Measurements from ENCODE around the gene AMOT. TPM values are rescaled to one million over a fixed set of nuclear protein-coding genes. Genes with fewer than 3 reads are reported as not detected.

AMOT gene
- total RNA-seq, 6 experiments from 2014 or later, result 0.02 to 0.50 (median 0.09) TPM

DNA sequence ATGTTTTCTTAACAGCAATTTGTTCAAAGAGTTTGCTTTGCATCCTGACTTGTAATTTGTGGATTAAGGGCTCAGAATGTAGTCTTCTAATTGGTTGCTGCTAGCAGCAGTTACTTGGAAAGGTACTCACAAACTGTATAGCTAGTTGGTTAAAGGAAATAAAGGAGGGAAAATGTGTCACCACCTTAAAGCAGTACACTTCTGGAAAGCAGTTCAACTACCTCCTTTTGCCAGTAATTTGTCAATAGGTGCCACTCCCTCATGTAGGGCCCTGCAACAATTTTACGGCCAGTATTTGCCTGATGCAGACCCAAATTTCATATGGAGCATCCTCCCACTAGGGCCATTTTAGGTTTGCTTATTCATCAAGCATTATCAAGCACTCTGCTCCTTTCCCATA lies 20.8 kb downstream of the AMOT start:
- Mint-ChIP-seq H3K36me3 (ENCODE audit: low read depth) (no peaks in the 10 kb centered on the region), H3K4me1 (ENCODE audit: low read depth) (no peaks in the 10 kb centered on the region), H3K27me3 (ENCODE audit: insufficient read depth) (no peaks in the 10 kb centered on the region), H3K27ac (no peak overlapping the region), H3K4me3 (no peak overlapping the region), H3K9me3 (no peaks in the 10 kb centered on the region)
- TF ChIP-seq, protein P1, sequence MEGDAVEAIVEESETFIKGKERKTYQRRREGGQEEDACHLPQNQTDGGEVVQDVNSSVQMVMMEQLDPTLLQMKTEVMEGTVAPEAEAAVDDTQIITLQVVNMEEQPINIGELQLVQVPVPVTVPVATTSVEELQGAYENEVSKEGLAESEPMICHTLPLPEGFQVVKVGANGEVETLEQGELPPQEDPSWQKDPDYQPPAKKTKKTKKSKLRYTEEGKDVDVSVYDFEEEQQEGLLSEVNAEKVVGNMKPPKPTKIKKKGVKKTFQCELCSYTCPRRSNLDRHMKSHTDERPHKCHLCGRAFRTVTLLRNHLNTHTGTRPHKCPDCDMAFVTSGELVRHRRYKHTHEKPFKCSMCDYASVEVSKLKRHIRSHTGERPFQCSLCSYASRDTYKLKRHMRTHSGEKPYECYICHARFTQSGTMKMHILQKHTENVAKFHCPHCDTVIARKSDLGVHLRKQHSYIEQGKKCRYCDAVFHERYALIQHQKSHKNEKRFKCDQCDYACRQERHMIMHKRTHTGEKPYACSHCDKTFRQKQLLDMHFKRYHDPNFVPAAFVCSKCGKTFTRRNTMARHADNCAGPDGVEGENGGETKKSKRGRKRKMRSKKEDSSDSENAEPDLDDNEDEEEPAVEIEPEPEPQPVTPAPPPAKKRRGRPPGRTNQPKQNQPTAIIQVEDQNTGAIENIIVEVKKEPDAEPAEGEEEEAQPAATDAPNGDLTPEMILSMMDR (IDR thresholded peaks at IDR 0.05), result no peak
- DNase-seq, result no peak

DNA sequence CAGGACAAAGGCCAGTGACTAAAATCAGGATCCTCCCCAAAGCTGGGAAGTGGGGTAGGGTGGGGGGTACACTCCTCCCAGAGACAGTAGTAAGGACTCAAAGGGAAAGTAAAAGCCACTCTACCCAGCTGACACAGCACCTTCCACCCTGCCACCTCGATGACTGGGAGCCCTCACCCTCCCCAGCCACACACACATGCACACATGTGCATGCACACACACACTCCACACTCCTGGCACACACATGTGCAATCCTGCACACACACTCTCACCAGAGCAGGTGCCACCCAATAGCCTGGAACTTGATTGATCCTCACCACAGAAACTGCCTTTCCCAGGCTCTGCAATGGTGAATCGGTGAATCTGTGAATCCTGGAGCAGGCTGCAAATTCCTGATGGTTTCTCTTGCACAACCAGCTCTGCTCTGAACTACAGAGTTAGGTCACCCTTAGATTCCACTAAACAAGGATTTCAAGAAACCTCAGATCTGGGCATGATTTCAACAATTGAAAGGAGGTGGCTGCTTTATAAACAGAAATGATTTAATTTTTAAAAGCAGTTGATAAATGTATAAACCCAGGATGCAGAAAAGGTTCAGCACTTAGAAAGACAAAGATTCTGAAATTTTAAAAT lies 21.5 kb downstream of the AMOT start:
- no peak for DNase-seq
- Mint-ChIP-seq H3K9me3 (peaks cover 3% of the 10 kb centered on the region; the same call in 1 of the 2 replicates), H3K27me3 (ENCODE audit: insufficient read depth) (no peaks in the 10 kb centered on the region), H3K4me3 (no peak overlapping the region), H3K36me3 (ENCODE audit: low read depth) (no peaks in the 10 kb centered on the region), H3K4me1 (ENCODE audit: low read depth) (no peaks in the 10 kb centered on the region), H3K27ac (no peak overlapping the region)
- TF ChIP-seq, protein P1 (IDR thresholded peaks at IDR 0.05), result no peak

DNA sequence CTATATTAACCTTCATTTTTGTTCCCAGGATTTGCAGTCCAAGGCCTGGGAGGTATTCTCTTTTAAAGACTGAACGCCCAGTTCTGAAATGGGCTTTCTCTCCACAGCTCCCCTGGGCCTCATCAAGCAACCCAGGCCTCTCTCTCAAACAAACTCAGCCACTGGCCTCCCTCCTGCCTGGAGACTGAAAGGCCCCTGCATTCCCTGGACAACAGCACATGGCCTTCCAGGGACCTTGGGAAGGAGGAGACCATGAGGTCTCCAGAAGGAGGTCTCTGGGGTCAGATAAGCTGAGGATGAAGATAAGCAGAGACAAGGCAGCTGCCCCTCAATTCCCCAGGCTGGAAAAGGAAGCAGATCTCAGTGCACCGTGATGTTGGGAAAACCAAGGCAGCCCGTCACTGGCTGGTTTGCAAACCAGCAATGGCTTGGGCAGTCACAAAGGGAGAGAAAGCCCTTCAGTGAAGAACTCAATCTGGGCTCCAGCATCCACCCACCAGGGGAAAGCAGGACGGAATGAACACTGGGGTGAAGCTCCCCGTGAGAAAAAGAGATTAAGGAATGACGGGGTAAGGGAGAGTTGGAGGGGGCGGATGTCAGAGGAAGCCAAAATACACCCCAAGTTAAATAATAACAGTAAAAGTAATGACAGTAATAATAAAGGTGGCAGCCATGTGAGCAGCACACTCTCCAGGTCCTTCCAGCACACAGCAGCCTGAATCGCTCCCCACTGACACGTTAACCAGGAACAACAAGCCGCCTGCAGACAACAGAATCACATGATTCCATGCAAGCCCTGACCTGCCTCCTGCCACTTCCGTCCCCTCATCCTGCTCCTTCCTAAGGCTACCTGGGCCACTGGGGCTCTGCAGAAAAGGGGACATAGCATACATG lies 22.3 kb downstream of the AMOT start:
- TF ChIP-seq, protein P1 (IDR thresholded peaks at IDR 0.05), result no peak
- H3K4me3 Mint-ChIP-seq, result no peak overlapping the region
- DNase-seq, result no peak
- peaks cover 3% of the 10 kb centered on the region; the same call in 1 of the 2 replicates for H3K9me3 Mint-ChIP-seq
- H3K27me3 Mint-ChIP-seq (ENCODE audit: insufficient read depth), result no peaks in the 10 kb centered on the region
- no peak overlapping the region for H3K27ac Mint-ChIP-seq
- H3K36me3 Mint-ChIP-seq (ENCODE audit: low read depth), result no peaks in the 10 kb centered on the region
- H3K4me1 Mint-ChIP-seq (ENCODE audit: low read depth), result no peaks in the 10 kb centered on the region

DNA sequence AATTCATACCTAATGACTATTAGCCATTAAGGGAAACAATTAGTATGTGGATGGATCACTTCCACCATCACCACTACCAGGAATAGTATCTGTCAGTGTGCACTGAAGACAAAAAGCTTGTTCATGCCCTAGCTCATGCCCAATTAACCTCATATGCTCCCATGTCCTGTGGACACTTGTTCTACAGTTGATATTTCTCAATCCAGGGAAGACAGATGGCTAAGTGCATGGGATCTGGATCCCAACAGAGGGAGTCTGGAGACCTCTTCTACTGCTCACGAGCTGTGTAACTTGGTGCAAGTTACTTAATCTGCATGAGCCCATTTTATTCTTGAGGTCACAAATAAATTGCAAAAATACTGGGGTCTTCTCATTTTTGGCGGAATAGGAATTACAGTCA lies 23.7 kb downstream of the AMOT start:
- no peak for DNase-seq
- H3K36me3 Mint-ChIP-seq (ENCODE audit: low read depth), result no peaks in the 10 kb centered on the region
- H3K4me3 Mint-ChIP-seq, result no peak overlapping the region
- H3K27ac Mint-ChIP-seq, result no peak overlapping the region
- peaks cover 3% of the 10 kb centered on the region for H3K9me3 Mint-ChIP-seq
- H3K27me3 Mint-ChIP-seq (ENCODE audit: insufficient read depth), result no peaks in the 10 kb centered on the region
- H3K4me1 Mint-ChIP-seq (ENCODE audit: low read depth), result no peaks in the 10 kb centered on the region
- TF ChIP-seq, protein P1 (IDR thresholded peaks at IDR 0.05), result no peak

DNA sequence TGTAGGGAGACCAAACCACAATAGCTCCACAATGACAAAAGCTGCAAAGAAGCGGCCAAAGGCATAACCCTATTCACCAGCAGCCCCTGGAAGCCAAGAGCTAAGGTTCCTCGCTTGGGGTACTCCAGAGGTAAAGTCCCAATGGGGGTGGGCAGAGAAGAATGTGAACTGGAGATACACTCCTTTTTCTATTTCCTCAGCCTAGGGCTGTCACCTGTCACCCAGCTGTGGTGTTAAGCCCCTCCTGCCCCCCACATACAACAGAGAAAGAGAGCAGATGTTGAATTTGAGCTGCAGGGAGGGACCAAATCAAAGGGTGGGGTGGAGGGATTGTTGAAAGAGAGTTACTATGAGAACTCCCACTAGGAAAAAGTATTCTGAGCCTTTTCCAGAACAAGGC lies 26.1 kb downstream of the AMOT start:
- no peaks in the 10 kb centered on the region for H3K36me3 Mint-ChIP-seq (ENCODE audit: low read depth)
- H3K4me3 Mint-ChIP-seq, result no peak overlapping the region
- peaks cover 3% of the 10 kb centered on the region for H3K9me3 Mint-ChIP-seq
- no peak overlapping the region for H3K27ac Mint-ChIP-seq
- TF ChIP-seq, protein P1 (IDR thresholded peaks at IDR 0.05), result no peak
- H3K27me3 Mint-ChIP-seq (ENCODE audit: insufficient read depth), result no peaks in the 10 kb centered on the region
- DNase-seq, result no peak
- no peaks in the 10 kb centered on the region for H3K4me1 Mint-ChIP-seq (ENCODE audit: low read depth)

Data from HFFc6 (cell line).